GM23338 (cell line): ENCODE measurements around the gene MIER2. TPM values are rescaled to one million over a fixed set of nuclear protein-coding genes. Genes with fewer than 3 reads are reported as not detected.

Experiments used
- ATAC-seq: fragments of 200-7000 bp; cut with Tn5 transposase; 3 replicates; pipeline ENCODE4 v1.9.1; 2020
- DNase-seq: peaks from one replicate; pipeline ENCODE4 v3.0.0-alpha.2; 2015; ENCODE audit warnings: low spot score
- H2AFZ ChIP-seq: fragments of 200-600 bp; sonication (generic); 2 replicates; pipeline ENCODE4 v1.8.0; 2016; ENCODE audit warnings: antibody characterized with exemption, mild to moderate bottlenecking, moderate library complexity
- H3F3A ChIP-seq: fragments of 200-600 bp; sonication (generic); replicated peaks from 2 replicates; pipeline ENCODE4 v1.8.0; 2017; ENCODE audit warnings: antibody characterized with exemption, mixed run types, low read depth
- H3K27ac ChIP-seq: fragments of 200-600 bp; sonication (generic); 2 replicates; pipeline ENCODE4 v1.6.1; 2016; ENCODE audit warnings: low read depth
- H3K27me3 ChIP-seq: fragments of 200-600 bp; sonication (generic); 2 replicates; pipeline ENCODE4 v1.8.0; 2016; ENCODE audit warnings: mild to moderate bottlenecking, mixed run types, moderate library complexity; ENCODE audit not compliant: insufficient read depth
- H3K36me3 ChIP-seq: fragments of 200-600 bp; sonication (generic); 2 replicates; pipeline ENCODE4 v1.8.0; 2016; ENCODE audit warnings: mild to moderate bottlenecking; ENCODE audit not compliant: insufficient read depth
- H3K4me1 ChIP-seq: fragments of 200-600 bp; sonication (generic); 2 replicates; pipeline ENCODE4 v1.8.0; 2016; ENCODE audit warnings: mild to moderate bottlenecking, moderate library complexity; ENCODE audit not compliant: insufficient read depth
- H3K4me2 ChIP-seq: fragments of 200-600 bp; sonication (generic); 2 replicates; pipeline ENCODE4 v1.7.1; 2017; ENCODE audit warnings: mixed run types
- H3K4me3 ChIP-seq: fragments of 200-600 bp; sonication (generic); 2 replicates; pipeline ENCODE4 v1.6.1; 2016; ENCODE audit warnings: mixed run types
- H3K79me2 ChIP-seq: fragments of 200-600 bp; sonication (generic); replicated peaks from 2 replicates; pipeline ENCODE4 v1.8.0; 2017; ENCODE audit warnings: mild to moderate bottlenecking; ENCODE audit not compliant: insufficient read depth
- H3K9me2 ChIP-seq: fragments of 200-600 bp; sonication (generic); 2 replicates; pipeline ENCODE4 v1.8.0; 2017; ENCODE audit not compliant: insufficient read depth
- H4K20me1 ChIP-seq: fragments of 200-600 bp; sonication (generic); replicated peaks from 2 replicates; pipeline ENCODE4 v1.8.0; 2017; ENCODE audit warnings: mild to moderate bottlenecking; ENCODE audit not compliant: insufficient read depth
- H3K27ac Mint-ChIP-seq: 2 replicates; pipeline ENCODE4 v1.8.0; 2020; ENCODE audit warnings: inconsistent platforms, mild to moderate bottlenecking, moderate library complexity, mixed read lengths
- H3K27me3 Mint-ChIP-seq: 3 replicates; pipeline ENCODE4 v1.8.0; 2022; ENCODE audit warnings: low read depth, mild to moderate bottlenecking, moderate library complexity, mixed read lengths, inconsistent platforms; ENCODE audit not compliant: insufficient read depth, poor library complexity
- H3K36me3 Mint-ChIP-seq: 3 replicates; pipeline ENCODE4 v1.8.0; 2021; ENCODE audit warnings: low read depth, mild to moderate bottlenecking, inconsistent platforms, moderate library complexity, mixed read lengths
- H3K4me1 Mint-ChIP-seq: 3 replicates; pipeline ENCODE4 v1.8.0; 2020; ENCODE audit warnings: mild to moderate bottlenecking, inconsistent platforms, mixed read lengths
- H3K4me3 Mint-ChIP-seq: 3 replicates; pipeline ENCODE4 v1.8.0; 2021; ENCODE audit warnings: moderate library complexity, mild to moderate bottlenecking, inconsistent platforms, mixed read lengths
- H3K9me3 Mint-ChIP-seq: 3 replicates; pipeline ENCODE4 v1.8.0; 2020; ENCODE audit warnings: moderate library complexity, mild to moderate bottlenecking, inconsistent platforms, mixed read lengths
- CREB1 ChIP-seq: fragments of 250-450 bp; sonication (Bioruptor Pico); IDR thresholded peaks from 2 replicates; pipeline ENCODE4 v1.5.0; 2020; ENCODE audit warnings: low read depth, mild to moderate bottlenecking, moderate library complexity
- CTCF ChIP-seq, 2 experiments: fragments of 200-600 bp in 1 of 2; sonication (generic) in 1 of 2; conservative IDR thresholded peaks; 2 replicates each; pipeline versions ENCODE4 v1.5.1 to v1.6.1; 2016 to 2017; ENCODE audit warnings: antibody characterized with exemption in 2 of 2, low read depth in 2 of 2, mild to moderate bottlenecking in 2 of 2, moderate library complexity in 1 of 2
- JUNB ChIP-seq: IDR thresholded peaks from one replicate; pipeline ENCODE4 v1.6.1; 2016; ENCODE audit warnings: antibody characterized with exemption; ENCODE audit not compliant: unreplicated experiment
- STAT1 ChIP-seq: IDR thresholded peaks from one replicate; pipeline ENCODE4 v1.6.1; 2016; ENCODE audit warnings: antibody characterized with exemption; ENCODE audit not compliant: unreplicated experiment
- ZNF462 ChIP-seq: fragments of 250-450 bp; sonication (Bioruptor Pico); IDR thresholded peaks from 2 replicates; pipeline ENCODE4 v1.5.0; 2020; ENCODE audit warnings: mild to moderate bottlenecking, moderate library complexity
- polyA plus RNA-seq: library from polyadenylated mRNA; unstranded; fragments of >200 nt; fragmentation: Nextera tagmentation; extraction: Ambion mirVana; gene quantifications from 2 replicates; pipeline ENCODE4 v1.2.1, GENCODE V29; 2016
- total RNA-seq: library from RNA; depleted of rRNA; stranded (reverse); fragments of >200 nt; shearing (Covaris generic); gene quantifications from 2 replicates; pipeline ENCODE4 v1.2.3, GENCODE V29; 2014

The MIER2 gene
- total and polyA plus RNA-seq, 2 experiments from 2014 or later, result 30.2 to 37.9 TPM

GRCh38 chr19:317710-318508, 26.7 kb downstream of the MIER2 start:
- Mint-ChIP-seq H3K27ac (no peak overlapping the region), H3K27me3 (peaks cover 12% of the 10 kb centered on the region), H3K9me3 (peaks cover 23% of the 10 kb centered on the region), H3K4me3 (no peak overlapping the region), H3K36me3 (peaks cover 50% of the 10 kb centered on the region), H3K4me1 (no peaks in the 10 kb centered on the region)
- TF ChIP-seq STAT1 (no peak), CREB1 (CRISPR knock-in tag) (no peak), ZNF462 (CRISPR knock-in tag) (no peak), CTCF (conservative IDR thresholded peaks at IDR 0.05; ENCODE audit: low read depth in 2 of 2) (peak in 1 of 2 experiments; percentile 26; a peak in 1 of 4 replicates), JUNB (no peak)
- no peak for ATAC-seq
- H3K36me3 ChIP-seq, result peaks cover 6% of the 10 kb centered on the region
- no peaks in the 10 kb centered on the region for H3K27me3 ChIP-seq
- H3F3A ChIP-seq, result no peaks in the 10 kb centered on the region
- no peak overlapping the region for H2AFZ ChIP-seq
- peaks cover 17% of the 10 kb centered on the region for H4K20me1 ChIP-seq
- H3K9me2 ChIP-seq, result no peaks in the 10 kb centered on the region
- peaks cover 73% of the 10 kb centered on the region for H3K79me2 ChIP-seq
- no peak for DNase-seq
- no peak overlapping the region for H3K4me2 ChIP-seq
- H3K4me1 ChIP-seq, result no peaks in the 10 kb centered on the region
- H3K27ac ChIP-seq, result no peak overlapping the region
- no peak overlapping the region for H3K4me3 ChIP-seq
